ENCODE measurements around the gene SPAG9.
A peak's percentile ranks its signal among the peaks of the same experiment; 100 is the strongest.

GRCh38 chr17:51000835-51001638 lies 119.6 kb downstream of the SPAG9 start:
- TF ChIP-seq CTCF (IDR thresholded peaks at IDR 0.05; ENCODE audit: poor library complexity): peak; percentile 75
- no peak for TF ChIP-seq EZH2 (IDR thresholded peaks at IDR 0.05; ENCODE audit: borderline replicate concordance)
- TF ChIP-seq EZH2phosphoT487 (IDR thresholded peaks at IDR 0.05; ENCODE audit: low read depth, severe bottlenecking, unreplicated experiment): no peak

Data from hepatocyte (in vitro differentiated cells).